WTC11 (cell line): ENCODE results near the gene IL27RA. TPM values are rescaled to one million over a fixed set of nuclear protein-coding genes. Genes with fewer than 3 reads are reported as not detected.
"Not testable (repeated sequence)": the region's sequence is repeated elsewhere in the genome, so short reads cannot be mapped to it uniquely, and the experiment has no call there.

Experiments
- ATAC-seq: fragments of 200-7000 bp; cut with Tn5 transposase; 2 replicates; pipeline ENCODE4 v1.10.0; 2021; ENCODE audit warnings: mild to moderate bottlenecking, moderate library complexity
- CTCF ChIA-PET: fragments of 300-600 bp; sonication (Branson Sonifier 250); formaldehyde crosslinking; loops from one replicate; lab custom pipeline; 2021; ENCODE audit warnings: antibody characterized with exemption; lab: Charles Lee
- POLR2A ChIA-PET: fragments of 350-600 bp; sonication (Branson Sonifier 250); formaldehyde crosslinking; loops from one replicate; lab custom pipeline; 2021; ENCODE audit warnings: antibody characterized with exemption; lab: Charles Lee
- DNase-seq: peaks from one replicate; pipeline ENCODE4 v3.0.0; 2021; ENCODE audit warnings: low spot score
- H3K27ac Mint-ChIP-seq: 2 replicates; pipeline ENCODE4 v1.8.0; 2021; ENCODE audit warnings: mixed read lengths
- H3K27me3 Mint-ChIP-seq: 2 replicates; pipeline ENCODE4 v1.8.0; 2021; ENCODE audit warnings: low read depth, mild to moderate bottlenecking, moderate library complexity, mixed read lengths
- H3K36me3 Mint-ChIP-seq: 2 replicates; pipeline ENCODE4 v1.8.0; 2021; ENCODE audit warnings: mixed read lengths
- H3K4me1 Mint-ChIP-seq: 2 replicates; pipeline ENCODE4 v1.8.0; 2022; ENCODE audit warnings: mixed read lengths
- H3K4me3 Mint-ChIP-seq: 2 replicates; pipeline ENCODE4 v1.8.0; 2021; ENCODE audit warnings: mild to moderate bottlenecking, moderate library complexity, mixed read lengths
- H3K9me3 Mint-ChIP-seq: 2 replicates; pipeline ENCODE4 v1.8.0; 2021; ENCODE audit warnings: mixed read lengths
- ATF1 ChIP-seq: sonication (generic); formaldehyde crosslinking; IDR thresholded peaks from 2 replicates; pipeline ENCODE4 v1.8.1; 2023; ENCODE audit warnings: mild to moderate bottlenecking, moderate library complexity, missing genetic modification reagents
- ATF2 ChIP-seq: sonication (generic); formaldehyde crosslinking; IDR thresholded peaks from 2 replicates; pipeline ENCODE4 v1.8.1; 2022; ENCODE audit warnings: low read depth, missing genetic modification reagents, borderline replicate concordance
- CDX4 ChIP-seq: fragments of 250-450 bp; sonication (Bioruptor Pico); IDR thresholded peaks from 2 replicates; pipeline ENCODE4 v1.9.0; 2021; ENCODE audit warnings: moderate library complexity, mild to moderate bottlenecking, inconsistent platforms, borderline replicate concordance
- CTCF ChIP-seq: fragments of 200-600 bp; IDR thresholded peaks from 2 replicates; pipeline ENCODE4 v1.8.0; 2022; ENCODE audit warnings: antibody characterized with exemption
- E2F1 ChIP-seq: sonication (generic); formaldehyde crosslinking; IDR thresholded peaks from 2 replicates; pipeline ENCODE4 v1.8.0; 2022; ENCODE audit warnings: mild to moderate bottlenecking, missing genetic modification reagents
- E2F4 ChIP-seq: sonication (generic); formaldehyde crosslinking; IDR thresholded peaks from 2 replicates; pipeline ENCODE4 v1.8.1; 2022; ENCODE audit warnings: low read depth, mild to moderate bottlenecking, moderate library complexity, missing genetic modification reagents, borderline replicate concordance
- FOXJ3 ChIP-seq: sonication (generic); formaldehyde crosslinking; IDR thresholded peaks from 2 replicates; pipeline ENCODE4 v1.9.0; 2021; ENCODE audit warnings: missing genetic modification reagents, mild to moderate bottlenecking, borderline replicate concordance
- FOXK1 ChIP-seq: sonication (generic); formaldehyde crosslinking; IDR thresholded peaks from 2 replicates; pipeline ENCODE4 v1.8.0; 2022; ENCODE audit warnings: mild to moderate bottlenecking, moderate library complexity, missing genetic modification reagents
- GRHL2 ChIP-seq: fragments of 250-450 bp; sonication (Bioruptor Pico); IDR thresholded peaks from 2 replicates; pipeline ENCODE4 v1.8.0; 2022; ENCODE audit warnings: mild to moderate bottlenecking, moderate library complexity; ENCODE audit not compliant: insufficient replicate concordance, severe bottlenecking
- GTF2I ChIP-seq: fragments of 250-450 bp; sonication (Bioruptor Pico); conservative IDR thresholded peaks from 2 replicates; pipeline ENCODE4 v1.4.0; 2021; ENCODE audit warnings: mild to moderate bottlenecking
- HMGA2 ChIP-seq: fragments of 250-450 bp; sonication (Bioruptor Pico); IDR thresholded peaks from 2 replicates; pipeline ENCODE4 v1.4.0; 2021; ENCODE audit warnings: mild to moderate bottlenecking, moderate library complexity
- HMGXB4 ChIP-seq: sonication (generic); formaldehyde crosslinking; IDR thresholded peaks from 2 replicates; pipeline ENCODE4 v1.8.1; 2023; ENCODE audit warnings: mild to moderate bottlenecking, moderate library complexity, missing genetic modification reagents
- TP53 ChIP-seq: sonication (generic); formaldehyde crosslinking; IDR thresholded peaks from 2 replicates; pipeline ENCODE4 v1.8.1; 2023; ENCODE audit warnings: mild to moderate bottlenecking, missing genetic modification reagents
- USF2 ChIP-seq: sonication (generic); formaldehyde crosslinking; IDR thresholded peaks from 2 replicates; pipeline ENCODE4 v1.8.1; 2023; ENCODE audit warnings: mild to moderate bottlenecking, missing genetic modification reagents, moderate library complexity
- ZNF532 ChIP-seq: fragments of 250-450 bp; sonication (Bioruptor Pico); IDR thresholded peaks from 2 replicates; pipeline ENCODE4 v1.9.0; 2021; ENCODE audit warnings: mild to moderate bottlenecking, borderline replicate concordance
- total RNA-seq: library from RNA; stranded (reverse); gene quantifications from 3 replicates; pipeline ENCODE4 v1.2.3, GENCODE V29; 2021

Gene IL27RA
- total RNA-seq, 1 experiment from 2014 or later, result 12.2 TPM

- TF ChIP-seq TP53 (no peak), CDX4 (CRISPR knock-in tag) (no peak), GRHL2 (CRISPR knock-in tag) (no peak), E2F1 (CRISPR knock-in tag) (no peak), USF2 (no peak), GTF2I (CRISPR knock-in tag) (no peak), FOXK1 (CRISPR knock-in tag) (no peak), HMGA2 (CRISPR knock-in tag) (no peak), ZNF532 (CRISPR knock-in tag) (no peak), HMGXB4 (CRISPR knock-in tag) (no peak), ATF2 (CRISPR knock-in tag) (no peak)
Observed at GRCh38 chr19:14033946-14034345, 2.4 kb downstream of the IL27RA start (continued).

- ChIA-PET CTCF (interaction anchor here (0.6 to 1.7 kb wide), 6 partner anchors 10 to 37 kb away, joined by 3 to 6 read pairs (median 4); partner anchors contain the start of gene MISP3), POLR2A (interaction anchor here (0.6 kb wide), 1 partner anchor 57 kb away, joined by 3 read pairs; no protein-coding TSS in a partner anchor)
- not testable (repeated sequence) for DNase-seq, H3K4me1 Mint-ChIP-seq, H3K27ac Mint-ChIP-seq, H3K4me3 Mint-ChIP-seq, ATAC-seq, H3K36me3 Mint-ChIP-seq, H3K9me3 Mint-ChIP-seq
- H3K27me3 Mint-ChIP-seq, result peaks cover 13% of the 10 kb centered on the region
Observed at GRCh38 chr19:14035159-14035558, 3.6 kb downstream of the IL27RA start.

- Mint-ChIP-seq H3K27ac (no peak overlapping the region), H3K4me3 (no peak overlapping the region), H3K36me3 (no peaks in the 10 kb centered on the region), H3K27me3 (peaks cover 7% of the 10 kb centered on the region), H3K4me1 (peaks cover 5% of the 10 kb centered on the region), H3K9me3 (no peaks in the 10 kb centered on the region)
- POLR2A ChIA-PET, result interaction anchor here (0.6 to 0.7 kb wide), 2 partner anchors 29 to 57 kb away, joined by 3 read pairs; no protein-coding TSS in a partner anchor
- CTCF ChIA-PET, result interaction anchor here (0.6 to 1.7 kb wide), 6 partner anchors 13 to 354 kb away, joined by 3 to 6 read pairs (median 4); partner anchors contain the start of gene MISP3
- DNase-seq, result no peak
- ATAC-seq, result no peak
- TF ChIP-seq FOXJ3 (CRISPR knock-in tag) (no peak), E2F4 (no peak), CTCF (no peak), ATF1 (CRISPR knock-in tag) (no peak)
Observed at GRCh38 chr19:14035706-14036105, 4.1 kb downstream of the IL27RA start.
